GM21360 (cell line): ENCODE measurements around the gene HOXA13.

ENCODE experiments used
- ATAC-seq: cut with Tn5 transposase; IDR thresholded peaks from one replicate; pipeline ENCODE4 v1.9.1; 2021; ENCODE audit warnings: mild to moderate bottlenecking, moderate library complexity; ENCODE audit not compliant: unreplicated experiment

The HOXA13 gene

GRCh38 chr7:27208998-27209397, 9.1 kb upstream of the HOXA13 start:
- ATAC-seq = no peak

DNA sequence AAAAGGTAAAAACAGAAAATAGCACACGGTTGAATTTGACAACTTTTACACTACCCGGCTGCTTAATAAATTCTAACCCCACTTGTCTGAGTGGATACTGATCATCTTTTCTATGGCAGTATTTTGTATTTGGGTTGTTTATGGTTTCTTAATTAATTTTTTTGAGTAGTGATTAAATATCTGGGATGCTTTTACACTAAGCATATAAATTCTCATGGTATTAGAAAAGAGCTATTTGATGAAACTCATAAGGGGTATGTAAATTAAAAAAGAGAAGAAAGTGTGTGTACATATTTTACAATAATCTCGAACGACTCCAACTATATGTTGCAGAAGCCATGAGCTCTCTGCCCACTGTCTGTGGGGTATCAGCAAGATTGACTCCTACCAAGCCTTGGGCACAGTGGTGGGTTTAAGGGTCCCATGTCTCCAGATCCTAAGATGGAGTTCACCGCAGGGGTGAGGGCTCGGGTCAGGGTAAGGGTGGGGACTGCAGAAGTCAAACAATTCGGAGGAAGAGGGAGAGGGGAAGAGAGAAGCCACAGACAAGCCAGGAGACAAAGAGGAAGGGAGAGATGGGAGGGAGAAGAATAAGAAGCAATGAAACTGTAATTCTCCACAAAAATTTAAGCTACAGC, 7.6 kb upstream of the HOXA13 start:
- no peak for ATAC-seq

GRCh38 chr7:27205325-27206280, 5.7 kb upstream of the HOXA13 start:
- ATAC-seq = no peak

GRCh38 chr7:27204851-27205322, 5.0 kb upstream of the HOXA13 start:
- no peak for ATAC-seq

GRCh38 chr7:27203964-27204594, 4.2 kb upstream of the HOXA13 start:
- no peak for ATAC-seq

DNA sequence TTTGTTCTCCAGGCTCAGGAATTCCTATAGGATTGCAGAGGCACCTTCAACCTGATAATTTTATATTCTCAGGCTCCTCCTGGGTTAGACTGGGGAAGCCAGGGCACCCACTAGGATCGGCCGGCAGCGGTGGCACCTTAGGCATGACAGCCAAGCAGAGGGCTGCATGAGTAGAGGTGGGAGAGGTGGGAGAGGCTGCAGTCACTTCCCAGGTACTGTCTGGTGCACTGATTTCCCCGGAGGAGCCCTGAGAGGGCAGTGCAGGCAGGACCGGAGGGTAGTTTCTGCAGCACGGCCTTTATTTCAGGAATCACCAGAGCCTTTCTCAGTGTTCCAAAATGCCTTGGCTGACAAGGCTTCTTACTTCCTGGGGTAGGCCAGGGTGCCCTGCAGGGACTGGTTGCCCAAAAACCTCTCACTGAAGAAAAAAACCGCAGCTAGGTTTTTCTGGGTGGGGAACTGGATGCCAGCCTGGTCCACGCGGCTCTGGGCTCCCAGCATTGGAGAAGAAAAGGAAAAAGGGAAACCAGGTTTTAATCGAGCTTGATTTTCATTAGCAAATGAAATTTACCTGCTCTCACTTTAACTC, 3.6 kb upstream of the HOXA13 start:
- ATAC-seq = no peak

DNA sequence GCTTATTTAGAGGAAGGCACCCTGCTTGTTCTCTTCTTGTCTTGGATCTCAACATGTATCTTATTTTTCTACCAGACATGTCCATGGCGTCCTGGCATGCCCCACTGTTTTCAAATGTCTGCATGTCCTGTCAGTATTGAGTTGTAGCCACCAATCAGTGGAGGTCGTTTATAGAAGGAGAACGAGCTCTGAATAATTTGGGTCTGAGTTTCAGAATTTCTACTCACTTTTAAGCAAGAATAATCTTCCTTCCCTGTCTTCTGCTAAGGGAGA, 2.9 kb upstream of the HOXA13 start:
- ATAC-seq = no peak

DNA sequence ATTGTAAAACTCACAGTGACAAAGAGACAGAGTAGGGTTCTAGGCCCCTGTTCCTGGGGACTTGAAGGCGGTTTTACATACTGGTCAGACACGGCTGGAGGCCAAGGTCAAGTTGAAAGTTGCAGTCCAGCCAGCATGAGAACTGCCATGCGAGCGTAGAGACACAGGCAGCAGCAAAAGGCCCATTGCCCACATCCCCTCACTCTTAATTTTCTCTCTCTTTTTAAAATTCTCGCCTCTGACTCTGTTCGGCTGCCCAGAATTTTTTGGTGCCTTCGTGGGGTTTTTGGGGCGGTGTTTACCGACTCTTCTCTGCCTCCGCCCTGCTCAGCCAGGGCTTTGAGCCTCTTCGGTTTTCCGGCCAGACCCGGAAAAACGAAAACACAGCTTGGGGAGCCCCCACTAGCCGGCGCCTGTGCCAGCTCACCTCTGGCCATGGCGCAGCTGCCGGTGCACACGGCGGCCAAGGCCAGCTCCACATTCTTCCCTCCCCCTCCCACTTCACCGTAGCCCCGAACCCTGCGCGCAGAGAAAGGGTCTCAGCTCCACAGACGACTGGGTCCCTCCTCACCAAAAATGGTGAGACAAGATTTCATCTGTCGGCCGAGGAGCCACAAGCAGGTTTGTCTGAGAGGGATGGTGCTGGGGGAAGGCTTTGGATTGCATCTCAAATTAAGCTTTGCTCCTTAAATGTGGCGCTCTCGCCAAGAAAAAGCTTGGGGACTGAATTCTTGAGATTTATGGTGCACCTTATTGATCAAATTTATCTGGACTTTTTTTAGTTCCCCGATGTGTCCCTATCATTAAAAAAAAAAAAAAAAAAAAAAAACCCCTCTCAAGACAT, 2.3 kb upstream of the HOXA13 start:
- no peak for ATAC-seq

GRCh38 chr7:27201580-27202017, 1.7 kb upstream of the HOXA13 start:
- no peak for ATAC-seq

DNA sequence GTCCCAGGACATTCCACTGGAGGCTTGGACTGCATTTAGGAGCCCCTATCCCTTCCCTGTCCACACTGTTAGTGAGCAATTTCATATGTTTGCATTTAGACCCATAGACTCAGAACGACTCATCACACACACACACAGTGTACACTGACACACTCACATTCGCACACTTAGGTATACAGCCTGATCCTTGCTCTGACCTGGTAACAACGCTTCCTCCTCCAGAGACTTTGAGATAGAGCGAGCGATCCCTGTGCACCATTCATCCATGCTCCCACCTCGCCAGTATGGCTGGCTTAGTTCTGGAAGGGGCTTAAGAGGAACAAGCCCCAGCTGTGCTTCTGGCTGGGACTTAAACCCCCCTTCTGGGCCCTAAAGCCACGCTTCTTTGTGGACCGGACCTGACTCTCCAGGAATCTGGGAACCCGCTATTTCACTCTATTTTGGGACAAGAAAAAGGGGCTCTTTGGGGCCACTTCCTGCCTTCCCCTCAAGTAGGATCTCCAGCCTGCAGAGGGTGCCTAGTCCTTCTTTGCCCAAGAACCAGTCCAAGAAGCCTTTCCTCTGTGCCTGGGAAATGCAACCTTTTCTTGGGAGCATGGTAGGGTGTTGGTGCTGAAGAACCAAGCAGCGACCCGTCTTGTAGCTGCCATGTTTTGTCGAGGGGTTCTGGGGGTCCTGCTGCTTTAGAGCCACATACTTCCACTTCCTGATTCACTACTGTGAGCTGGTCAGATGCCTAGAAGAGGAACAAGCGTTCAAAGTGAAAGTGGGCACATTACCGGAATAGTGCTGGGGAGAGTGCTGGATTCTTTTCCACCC, 1.1 kb upstream of the HOXA13 start:
- ATAC-seq = no peak

DNA sequence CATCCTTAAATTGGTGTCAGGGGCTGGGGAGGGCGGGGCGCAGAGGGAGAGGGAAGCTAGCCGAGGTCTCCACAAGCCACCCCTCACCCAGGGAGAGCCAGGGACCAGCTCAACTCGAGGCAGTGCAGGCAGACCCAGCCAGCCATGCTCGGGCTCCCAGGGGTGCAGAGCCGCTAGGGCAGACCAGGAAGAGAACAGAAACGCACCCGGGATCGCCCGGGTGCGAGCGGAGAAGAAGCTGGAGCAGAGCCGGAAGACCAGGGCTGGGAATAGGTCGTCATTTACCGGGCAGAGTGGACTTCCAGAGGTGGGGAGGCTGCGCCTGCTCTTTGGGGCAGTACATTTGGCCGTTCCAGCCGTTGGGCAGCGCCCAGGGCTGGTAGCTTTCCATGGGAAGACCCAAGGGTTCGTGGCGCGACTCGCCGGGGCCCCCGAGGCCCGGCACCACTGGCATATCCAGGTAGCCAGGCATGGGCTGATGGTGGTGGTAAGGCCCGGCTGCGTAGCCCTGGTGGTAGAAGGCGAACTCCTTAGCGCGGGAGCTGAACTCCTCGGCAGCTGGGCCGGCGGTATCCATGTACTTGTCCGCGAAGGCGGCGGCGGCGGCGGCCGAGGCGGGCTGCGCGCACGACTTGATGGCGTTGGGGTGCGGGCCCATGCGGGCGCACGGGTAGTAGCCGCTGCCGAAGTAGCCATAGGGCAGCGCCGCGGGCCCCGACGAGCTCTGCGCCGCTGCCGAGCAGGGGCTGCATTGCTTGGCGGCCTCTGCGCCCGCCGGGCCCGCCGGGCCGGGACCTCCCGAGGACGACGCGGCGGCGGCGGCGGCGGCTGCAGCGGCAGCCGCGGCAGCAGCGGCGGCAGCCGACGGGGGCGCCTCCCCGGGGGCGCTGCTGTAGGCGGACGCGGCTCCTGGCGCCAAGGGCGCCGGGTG, 755 bp downstream of the HOXA13 start:
- ATAC-seq = peak; percentile 20

- ATAC-seq = no peak
Observed at GRCh38 chr7:27198138-27198841, 1.6 kb downstream of the HOXA13 start.

DNA sequence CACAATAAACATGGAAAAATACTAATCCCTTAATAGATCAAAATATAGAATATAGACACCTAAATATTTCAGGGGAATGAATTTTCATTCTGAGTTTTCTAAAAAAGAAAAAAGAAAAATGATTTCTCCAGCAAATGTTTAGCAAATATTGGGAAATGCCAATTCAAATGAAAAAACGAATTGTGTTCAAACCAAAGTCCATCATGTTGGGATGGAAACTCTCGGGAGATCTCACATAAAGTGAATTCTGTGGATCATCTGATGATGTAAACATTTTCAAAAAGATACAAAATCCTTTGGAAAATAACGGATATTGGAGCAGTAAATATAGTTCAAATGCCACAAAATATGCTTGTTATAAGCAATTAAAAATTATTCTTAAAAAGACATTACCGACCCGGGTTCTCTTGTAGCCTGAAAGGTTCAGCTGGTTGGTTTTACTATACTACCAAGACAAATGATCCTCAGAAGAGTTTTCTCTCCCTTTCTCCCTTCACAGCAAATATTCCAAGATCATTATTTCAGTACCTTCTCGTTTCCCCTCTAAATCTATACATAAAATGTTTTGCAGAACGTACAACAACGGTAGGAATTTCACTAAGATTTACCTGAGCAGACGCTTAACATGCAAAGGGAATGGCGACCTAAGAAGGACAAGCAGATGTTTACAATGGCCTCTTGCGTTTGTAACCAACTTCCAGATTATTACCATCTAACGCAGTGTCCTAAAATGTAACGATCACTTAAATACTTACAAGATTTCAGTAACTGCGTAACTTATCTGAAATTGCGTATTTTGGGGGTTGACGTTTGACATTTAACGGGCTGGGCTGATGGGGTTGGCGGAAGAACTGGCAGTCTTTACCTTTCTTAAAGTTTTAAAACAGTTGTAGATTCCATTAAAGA, 2.5 kb downstream of the HOXA13 start:
- no peak for ATAC-seq

DNA sequence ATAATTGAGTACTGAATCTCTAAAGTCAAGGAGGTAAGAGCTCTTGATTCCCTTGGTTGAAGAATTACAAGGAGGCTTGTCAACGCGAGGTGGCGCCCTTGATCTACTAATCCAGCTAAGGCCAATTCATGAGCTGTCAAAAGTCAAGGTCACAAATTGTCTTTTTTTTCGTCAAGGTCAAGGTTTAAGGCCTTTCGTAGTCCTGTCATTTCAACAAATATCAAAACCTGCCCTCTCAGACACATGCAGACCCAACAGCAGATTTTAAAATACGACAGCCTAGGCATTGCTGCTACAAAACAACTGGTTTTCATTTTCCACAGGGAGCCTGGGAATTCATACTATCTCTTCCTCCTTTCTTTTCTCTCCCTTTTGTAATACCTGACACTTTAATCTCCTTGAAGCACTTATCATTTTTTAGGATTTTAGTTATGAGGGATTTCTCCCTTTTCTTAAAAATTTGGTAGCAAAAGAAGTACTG, 3.6 kb downstream of the HOXA13 start:
- no peak for ATAC-seq

DNA sequence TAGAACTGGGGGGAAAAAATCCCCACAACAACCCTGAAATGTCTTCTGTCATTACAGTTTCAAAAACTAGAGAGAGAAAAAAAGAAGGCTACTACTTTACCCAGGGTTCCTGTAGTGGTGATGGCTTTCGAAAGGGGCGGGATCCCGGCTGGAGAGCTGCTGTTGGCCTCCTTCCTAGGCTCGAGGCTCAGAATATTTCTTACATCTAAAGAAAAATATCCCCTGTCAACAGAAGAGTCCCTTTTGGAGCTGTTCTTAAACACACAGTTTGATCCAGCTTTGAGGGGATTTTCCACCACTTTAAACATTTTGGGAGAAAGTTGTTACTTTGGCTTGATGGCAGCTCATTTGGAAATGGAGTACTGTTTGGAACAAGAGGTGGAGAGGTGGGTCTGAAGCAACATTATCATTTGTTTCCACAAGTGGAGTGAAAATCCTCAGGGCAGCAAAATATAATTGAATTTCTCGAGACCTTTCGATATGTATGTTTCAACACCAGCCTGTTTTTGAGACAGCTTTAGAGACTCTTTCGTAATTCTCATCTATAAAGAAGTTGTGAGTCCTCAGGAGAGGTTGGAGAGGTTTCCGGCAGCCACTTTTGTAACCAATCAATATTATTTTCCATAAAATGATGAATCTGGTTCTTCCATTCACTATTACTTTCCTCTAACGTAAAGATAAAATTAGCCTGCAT, 5.1 kb downstream of the HOXA13 start:
- ATAC-seq = no peak

DNA sequence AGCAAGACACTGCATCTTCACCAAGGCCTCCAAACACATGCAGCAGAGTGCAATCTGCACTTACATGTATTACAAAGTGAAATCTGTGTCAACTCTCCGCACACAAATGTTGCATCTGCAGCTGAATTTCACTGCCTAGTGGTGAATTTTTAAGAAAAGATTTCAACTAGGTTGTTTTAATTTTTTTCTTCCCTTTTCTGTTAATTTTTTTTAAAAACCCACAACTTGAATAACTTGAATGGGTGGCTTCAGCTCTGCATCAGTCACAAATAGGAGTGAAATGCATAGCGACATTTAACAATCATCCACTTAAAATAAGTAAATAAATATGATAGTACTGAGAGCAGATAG, 5.9 kb downstream of the HOXA13 start:
- ATAC-seq = no peak
